CD4-positive, alpha-beta T cell treated with Interleukin-2 at 100 ng/mL for 4 hours (primary cell): ENCODE data around the gene ARIH2.

Source experiments
- DNase-seq: peaks from one replicate; pipeline ENCODE4 v3.0.0-alpha.2; 2020; ENCODE audit warnings: low spot score

ARIH2 gene

DNA sequence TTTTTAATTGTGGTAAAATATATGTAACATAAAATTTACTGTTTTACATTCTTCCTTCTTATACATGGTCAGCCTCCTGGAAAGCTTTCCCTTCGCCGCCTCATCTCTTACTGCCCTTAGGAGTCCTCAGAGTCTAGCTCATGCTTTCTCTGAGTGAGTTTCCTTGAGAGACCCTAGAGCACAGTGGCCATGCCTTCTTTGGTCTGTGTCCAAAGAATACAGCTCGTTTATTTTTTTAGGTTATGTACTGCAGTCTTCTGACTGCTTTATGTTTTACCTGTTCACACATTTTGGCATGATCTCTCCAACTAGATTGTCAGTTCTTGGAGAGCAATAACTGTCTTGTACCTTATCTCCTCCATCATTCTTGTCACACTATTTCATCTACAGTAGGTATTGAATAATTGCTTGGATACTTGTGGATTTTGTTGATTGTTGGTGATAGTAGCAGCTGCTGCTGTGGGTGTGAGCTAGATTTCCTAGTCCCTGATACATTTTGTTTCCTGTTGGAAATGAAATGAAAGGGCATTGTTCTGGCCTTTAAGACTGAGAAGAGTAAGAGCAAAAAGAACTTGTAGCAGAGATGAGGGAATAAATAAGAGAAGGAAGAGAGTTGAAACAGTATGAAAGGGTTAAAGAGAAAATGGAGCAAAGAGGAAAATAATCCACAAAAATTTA, 10.9 kb downstream of the ARIH2 start:
- no peak for DNase-seq

DNA sequence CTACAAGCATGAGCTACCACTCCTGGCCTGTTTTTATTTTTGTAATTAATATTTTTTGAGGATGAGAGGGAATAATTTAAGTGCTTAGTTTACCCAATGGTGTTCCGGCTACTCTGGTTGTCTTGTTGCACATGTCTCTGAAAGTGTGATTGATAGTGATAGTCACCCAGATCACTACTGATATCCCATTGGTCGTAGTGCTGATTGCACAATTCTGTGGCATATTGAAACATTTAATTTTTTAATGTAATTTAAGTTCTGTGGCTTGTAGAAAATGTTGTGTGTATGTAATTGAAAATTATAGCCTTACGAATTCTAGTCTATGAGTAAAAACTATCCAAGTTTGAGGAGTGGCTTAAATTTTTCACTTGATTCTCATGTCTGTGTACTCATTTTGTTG, 11.9 kb downstream of the ARIH2 start:
- DNase-seq = no peak

DNA sequence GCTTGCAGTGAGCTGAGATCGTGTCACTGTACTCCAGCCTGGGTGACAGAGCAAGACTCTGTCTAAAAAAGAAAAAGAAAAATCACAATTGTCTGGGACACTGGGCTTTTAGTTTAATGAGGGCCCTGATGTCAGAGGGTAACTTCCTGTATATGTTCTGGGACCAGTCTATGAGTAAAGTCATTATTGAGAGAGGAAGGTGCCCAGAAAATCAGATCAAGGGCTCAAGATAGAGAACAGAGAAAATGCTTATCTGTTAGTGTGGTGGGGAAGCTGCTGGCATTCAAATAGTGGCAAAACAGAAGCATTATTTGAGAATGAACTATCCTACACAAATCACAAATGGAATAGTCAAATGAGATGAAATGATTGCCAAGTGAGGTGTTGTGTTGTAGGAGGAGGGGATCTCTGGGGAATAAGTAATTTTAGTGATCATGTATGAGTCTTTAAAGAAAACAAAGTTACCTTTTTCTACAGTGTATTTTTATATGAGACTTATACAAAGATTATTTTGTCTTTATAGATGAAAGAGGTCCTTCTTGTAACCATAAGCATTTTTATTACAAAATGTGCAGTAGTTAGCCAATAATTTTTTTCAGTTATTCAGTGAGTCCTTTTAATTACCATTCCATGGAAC, 13.4 kb downstream of the ARIH2 start:
- no peak for DNase-seq

DNA sequence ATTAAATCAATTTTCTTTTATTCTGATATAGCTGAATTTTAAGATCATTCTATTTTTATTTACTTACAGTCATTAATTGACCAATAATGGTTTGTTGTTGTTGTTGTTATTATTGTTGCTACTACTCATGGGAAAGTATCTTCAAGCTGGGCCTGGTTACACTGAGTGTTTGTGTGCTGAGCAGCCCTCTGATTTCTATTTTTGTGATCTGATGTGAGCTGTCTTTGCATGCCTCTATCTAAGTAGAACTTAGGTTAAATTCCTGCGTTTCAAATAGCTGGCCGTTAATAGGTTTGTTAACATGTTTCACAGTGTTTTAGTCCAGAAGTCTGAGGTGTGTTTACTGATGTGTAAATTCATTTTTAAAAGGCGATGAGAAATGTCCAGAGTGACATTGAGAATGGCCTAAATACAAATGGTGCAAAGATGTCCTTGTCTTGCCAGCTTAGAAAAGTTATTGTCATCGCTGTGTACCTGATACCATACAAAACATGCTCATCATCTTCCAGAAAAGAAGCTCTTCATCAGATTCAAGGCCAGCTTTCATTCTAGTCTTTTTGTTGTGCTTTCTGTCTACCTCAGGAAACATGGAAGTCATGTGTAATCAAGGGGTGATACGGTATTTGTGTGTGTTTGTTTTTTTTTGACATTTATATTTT, 15.8 kb downstream of the ARIH2 start:
- DNase-seq = no peak

DNA sequence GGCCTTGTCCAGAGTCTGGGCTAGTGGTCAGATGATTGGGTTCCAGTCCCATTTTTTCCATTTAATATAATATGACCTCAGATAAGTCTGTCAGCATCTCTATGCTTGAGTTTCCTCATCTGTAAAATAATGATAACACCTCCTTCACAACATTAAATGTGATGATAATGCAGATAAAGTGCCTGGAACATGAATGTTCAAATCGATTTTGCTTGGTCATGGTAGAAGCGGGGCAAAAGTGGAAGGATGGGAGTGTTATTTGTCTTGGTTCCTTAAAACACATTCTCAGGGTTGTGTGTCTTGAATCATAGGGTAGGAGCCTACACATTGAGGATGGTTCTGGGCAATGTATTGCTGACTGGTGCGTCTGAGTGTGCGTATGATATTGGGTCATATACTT, 16.9 kb downstream of the ARIH2 start:
- no peak for DNase-seq

DNA sequence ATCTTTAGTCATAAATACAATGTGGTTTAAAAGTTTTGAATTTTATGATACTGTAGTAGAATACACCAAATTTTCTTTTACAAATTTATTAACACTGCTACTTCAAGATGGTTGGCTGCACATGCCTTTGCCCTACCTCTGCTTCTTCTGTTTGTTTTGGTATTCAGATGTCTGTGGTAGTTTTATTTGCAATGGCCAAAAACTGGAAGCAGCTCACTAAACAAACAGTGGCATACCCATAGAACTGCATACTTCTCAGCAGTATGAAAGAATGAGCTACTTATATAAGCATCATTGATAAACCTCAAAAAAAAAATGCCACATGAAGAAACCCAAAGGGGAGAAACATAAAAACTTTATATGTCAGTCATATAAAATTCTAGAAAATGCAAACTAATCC, 19.5 kb downstream of the ARIH2 start:
- DNase-seq = no peak

DNA sequence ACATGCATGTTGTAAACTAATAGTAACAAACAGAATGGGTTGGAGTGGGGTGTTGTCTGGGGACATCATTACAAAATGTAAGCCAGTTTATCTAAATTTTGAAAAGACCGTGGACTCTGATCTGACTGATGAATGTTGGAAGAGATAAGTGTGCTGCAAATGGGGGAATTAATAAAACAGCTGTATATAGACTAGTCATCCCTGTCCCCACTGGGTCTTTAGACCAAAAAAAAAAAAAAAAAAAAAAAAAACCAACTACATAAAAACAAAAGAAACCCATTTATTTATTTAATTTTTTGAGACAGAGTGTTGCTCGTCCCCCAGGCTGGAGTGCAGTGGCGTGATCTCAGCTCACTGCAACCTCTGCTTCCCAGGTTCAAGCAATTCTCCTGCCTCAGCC, 20.0 kb downstream of the ARIH2 start:
- DNase-seq = no peak

DNA sequence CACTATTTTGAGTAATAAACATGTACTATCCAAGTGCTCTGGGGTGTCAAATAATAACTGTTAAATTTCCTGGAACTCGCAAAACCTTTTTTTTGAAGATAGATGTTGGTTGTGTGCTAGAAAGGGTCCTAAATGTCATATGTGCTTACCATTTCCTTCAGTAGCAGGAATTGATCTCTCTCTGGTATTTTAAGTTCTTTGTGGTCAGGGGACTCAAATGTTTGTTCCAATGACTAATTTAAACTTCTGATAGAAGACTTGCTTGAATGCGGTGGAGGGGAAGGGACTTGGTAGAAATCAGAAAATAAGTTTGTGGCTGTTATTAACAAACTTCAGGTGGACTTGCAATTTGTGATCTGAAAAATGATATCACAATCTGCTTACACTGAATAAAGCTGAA, 26.8 kb downstream of the ARIH2 start:
- DNase-seq = no peak

DNA sequence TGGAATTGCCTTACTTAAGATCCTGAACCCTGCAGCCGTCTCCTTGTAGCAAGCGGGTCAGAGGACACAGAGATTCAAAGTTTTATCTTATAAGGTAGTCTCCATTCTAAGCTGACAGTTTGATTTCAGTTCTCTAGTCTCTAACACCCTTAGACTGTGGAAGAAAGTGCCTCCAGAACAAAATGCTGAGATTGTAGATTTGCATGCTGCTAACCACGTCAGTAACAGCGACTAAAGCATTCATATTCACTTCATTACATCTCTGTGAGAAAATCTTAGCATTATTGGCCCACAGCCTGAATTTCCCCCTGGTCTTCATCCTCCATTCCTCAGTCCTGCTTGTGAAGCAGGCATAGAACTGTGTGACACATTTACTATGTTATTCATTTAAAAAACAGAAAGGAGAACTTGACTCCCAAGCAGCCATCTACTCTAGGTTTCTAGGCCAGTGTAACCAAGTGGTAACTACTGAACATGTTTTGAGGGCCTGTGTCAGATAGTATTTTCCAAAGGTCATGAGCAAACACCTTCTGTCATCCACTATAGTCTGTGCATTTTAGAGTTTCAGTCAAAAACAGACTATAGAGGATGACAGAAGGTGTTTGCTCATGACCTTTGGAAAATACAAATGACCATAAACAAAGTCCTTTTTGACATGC, 27.4 kb downstream of the ARIH2 start:
- DNase-seq = no peak

DNA sequence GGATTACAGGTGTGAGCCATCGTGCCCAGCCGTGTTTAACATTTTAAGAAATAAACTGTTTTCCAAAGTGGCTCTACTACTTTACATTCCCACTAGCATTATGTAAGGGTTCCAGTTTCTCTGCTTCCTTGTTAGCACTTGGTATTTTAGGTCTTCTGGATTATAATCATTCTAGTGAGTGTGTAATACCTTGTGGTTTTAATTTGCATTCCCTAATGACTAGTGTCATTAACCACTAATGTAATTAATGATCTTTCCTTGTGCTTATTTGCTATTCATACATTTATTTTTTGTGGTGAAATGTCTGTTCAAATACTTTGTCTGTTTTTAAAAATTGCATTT, 30.7 kb downstream of the ARIH2 start:
- no peak for DNase-seq

DNA sequence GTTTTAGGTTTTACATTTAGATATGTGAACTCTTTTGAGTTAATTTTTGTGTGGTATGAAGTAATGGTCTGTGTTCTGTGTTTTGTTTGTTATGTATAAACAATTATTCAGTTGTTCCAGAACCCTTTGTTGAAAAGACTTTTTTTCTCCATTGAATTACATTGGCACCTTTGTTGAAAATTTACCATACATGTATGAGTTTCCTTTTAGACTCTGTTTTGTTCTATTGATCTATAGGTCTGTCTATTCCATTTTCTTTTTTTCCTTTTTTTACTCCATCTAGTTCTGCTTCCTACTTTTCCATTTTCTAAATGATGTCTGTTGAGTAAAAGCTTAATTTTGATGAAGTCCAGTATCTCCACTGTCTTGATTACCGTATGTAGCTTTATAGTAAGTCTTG, 31.4 kb downstream of the ARIH2 start:
- DNase-seq = no peak

DNA sequence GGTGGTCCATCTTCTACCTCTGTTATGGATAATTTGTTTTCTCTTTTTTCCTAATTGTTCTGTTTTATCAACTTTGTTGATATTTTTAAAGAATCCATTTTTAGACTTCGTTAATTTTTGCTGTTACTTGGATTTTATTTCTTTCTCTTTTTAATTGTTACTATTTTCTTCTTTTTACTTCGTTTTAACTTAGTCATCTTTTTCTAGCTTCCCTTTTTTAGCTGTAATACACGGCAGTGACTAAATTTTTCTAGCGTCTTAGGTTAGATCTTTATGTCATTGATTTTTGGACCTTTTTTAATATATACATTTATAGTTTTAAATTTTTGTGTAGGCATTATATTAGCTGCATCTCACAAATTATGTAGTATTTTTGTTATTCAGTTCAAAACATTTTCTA, 33.1 kb downstream of the ARIH2 start:
- no peak for DNase-seq

DNA sequence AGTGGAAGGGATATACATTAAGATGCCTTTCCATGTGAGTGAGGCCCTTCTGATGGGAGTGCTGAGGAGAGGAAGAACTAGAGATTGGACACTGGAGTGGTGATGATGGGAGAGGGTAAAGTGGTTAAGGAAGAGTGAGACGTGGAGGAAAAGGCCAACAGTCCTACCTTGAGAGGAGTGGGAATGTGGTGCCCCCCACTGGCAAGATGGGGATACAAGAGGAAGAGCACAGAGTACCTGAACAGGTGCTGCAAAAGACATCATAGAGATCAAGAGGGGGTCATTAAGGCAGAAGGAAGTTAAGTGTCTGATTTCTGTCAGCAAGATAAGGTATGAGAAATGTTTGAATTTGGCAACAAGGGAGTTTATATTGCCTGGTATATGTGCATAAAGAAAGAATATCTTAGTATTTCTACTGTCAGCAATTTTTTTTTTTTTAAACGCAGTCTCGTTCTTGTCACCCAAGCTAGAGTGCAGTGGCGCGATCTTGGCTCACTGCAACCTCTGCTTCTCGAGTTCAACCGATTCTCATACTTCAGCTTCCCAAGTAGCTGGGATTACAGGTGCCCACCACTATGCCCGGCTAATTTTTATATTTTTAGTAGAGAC, 34.0 kb downstream of the ARIH2 start:
- peak; percentile 59 for DNase-seq

DNA sequence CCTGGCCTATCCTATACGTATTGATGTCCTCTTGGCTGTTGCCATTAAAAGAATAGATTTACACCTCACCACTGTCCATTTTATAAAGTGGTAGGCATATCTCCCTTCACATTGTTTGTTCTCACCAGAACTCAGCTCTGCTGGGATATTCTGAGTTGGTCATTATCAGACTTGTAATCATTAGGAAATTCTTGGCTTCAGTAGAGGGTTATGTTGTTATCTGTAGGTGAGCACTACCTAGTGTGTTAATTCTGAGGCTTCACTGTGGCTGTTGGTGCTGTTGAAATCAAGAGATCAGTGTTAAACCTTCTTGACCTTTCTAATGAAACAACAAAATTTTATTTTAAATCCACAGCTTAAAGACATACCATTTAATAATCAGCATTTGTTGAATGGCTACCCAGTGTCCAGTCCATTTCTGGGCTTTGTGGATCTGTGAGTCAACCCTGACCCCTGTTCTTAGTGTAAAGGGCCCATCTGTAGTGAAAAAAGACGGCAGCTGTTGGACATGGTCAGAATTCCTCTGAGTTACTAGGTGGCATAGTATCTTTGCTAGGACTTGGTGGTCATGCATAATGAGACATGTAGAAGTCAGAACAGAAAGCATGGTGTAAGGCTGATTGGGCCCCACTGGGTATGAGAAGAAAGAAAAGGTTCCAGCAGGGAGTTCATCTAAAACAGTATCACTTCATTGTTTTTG, 38.5 kb downstream of the ARIH2 start:
- no peak for DNase-seq

DNA sequence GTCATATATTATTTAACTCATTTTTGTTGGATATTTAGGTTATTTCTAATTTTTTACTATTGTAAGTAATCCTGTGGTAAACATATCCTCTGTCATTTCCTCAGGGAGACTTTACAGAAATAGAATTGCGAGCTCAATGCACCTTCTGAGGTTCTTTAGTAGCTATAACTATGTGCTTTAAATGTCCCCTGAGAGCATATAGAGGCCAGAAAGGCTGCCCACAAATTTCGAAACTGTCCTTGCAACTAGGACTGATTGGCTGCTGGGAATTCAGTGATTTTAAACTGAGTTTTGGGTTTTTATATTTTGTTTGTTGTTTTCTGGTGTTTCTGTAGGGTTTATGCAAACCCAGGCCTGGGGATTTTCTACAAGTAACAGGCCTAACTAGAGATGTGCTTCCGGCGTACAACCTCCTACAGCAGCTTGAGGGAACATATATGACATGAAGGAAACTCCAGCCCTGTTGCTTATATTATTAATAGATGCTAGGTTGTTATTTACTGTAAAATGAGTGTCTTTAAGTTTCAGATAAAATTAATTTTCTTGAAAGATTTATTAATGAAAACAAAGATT, 42.3 kb downstream of the ARIH2 start:
- DNase-seq = no peak

DNA sequence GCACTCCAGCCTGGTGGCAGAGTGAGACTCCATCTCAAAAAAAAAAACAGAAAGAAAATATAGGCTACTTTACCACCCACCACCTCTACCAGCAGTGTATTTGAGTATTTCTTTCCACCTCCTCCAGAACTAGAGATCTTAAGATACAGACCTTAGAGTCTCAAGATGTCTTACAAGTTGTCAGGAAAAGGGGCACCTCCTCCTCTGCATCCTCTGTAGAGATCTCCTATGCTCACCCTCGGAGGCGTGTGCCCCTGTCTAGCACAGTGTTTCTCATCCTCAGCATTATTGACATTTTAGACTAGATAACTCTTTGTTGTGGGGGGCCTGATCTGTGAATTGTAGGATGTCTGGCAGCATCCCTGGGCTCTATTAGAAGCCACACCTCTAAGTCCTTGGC, 43.7 kb downstream of the ARIH2 start:
- DNase-seq = no peak

DNA sequence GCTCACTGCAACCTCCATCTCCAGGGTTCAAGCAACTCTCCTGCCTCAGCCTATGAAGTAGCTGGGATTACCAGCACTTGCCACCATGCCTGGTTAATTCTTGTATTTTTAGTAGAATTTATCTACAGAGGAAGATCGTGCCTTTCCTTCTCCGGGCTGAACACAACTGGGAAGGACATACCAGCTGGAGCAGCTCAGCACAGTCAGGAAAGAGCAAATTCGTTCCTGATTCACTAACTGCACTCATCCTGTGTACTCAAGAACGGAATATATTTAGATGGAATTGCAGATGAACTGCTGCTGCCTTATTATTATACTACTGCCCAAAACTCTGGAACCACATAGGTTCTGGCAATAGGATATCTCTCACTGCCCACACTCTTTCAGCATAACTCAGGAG, 44.3 kb downstream of the ARIH2 start:
- no peak for DNase-seq

DNA sequence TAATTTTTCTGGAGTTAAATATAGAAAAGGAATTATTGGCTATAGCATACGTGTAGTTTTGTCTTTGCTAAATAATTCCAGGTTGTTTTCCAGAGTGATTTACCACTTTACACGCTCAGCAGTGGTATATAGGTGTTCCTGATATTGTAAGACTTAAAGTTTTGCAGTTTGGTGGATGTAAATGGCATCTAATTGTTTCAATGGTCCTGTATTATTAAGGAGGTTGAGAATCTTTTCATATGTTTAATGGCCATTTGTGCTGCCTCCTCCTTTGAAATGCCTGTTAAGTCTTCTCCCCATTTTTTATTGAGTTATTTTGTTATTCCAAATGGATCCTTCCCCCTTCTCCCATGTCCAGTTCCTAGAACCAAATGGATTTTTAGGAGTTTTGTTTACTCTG, 44.9 kb downstream of the ARIH2 start:
- DNase-seq = no peak

DNA sequence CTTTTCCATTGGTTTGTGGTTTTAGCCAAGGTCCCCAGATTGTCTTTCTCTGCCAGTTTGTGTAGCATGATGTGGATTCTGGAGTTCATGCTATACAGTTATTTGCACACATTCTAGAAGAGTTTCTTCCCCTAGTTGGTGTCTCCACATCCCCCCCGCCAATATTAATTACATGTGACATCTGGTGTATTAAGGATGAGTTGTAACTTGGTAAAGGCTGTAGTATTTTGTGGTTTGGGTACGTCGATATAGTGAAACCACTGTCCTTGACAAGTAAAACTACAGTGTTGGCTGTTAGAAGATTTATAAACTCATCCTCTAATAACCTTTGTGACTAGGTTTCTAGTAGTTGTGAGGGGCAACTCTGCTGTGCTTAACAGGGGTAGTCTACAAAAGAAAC, 47.7 kb downstream of the ARIH2 start:
- DNase-seq = no peak

DNA sequence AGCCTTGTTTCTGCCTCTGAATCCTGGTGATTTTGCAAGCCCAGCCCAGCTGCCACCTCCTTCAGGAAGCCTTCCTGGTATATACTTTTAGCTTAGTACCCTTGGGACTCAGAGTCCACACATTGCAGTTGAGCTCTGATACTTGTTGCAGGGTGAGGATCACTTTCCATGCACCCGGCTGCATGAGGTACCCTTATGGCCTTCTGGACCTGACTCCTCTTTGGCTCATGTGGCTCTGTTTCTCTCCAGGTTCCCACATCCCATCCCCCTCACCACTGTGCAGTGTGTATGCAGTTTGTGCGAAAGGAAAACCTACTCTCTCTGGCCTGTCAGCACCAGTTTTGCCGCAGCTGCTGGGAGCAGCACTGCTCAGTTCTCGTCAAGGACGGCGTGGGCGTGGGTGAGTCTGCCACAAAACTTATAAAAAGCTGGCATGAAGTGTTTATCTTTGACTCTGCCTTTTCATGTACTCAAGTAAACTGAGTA, 48.3 kb downstream of the ARIH2 start:
- DNase-seq = no peak

DNA sequence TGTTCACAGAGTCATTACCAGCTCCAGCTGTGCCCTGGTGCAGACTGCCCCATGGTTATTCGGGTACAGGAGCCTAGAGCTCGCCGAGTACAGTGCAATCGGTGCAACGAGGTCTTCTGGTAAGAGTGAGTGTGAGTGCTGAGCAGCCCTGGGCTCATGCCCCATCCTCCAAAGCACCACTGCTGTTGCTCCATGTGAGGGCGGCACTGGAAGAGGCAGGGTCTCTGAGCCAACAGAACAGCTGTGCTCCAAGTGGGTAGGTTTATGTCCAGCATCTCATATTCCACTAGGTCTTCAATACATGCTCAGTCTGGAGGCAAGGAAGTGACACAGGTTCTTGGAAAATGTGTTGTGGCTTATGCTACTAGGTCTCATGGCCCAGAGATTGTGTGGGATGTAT, 51.9 kb downstream of the ARIH2 start:
- DNase-seq = no peak
